Activated naive CD8-positive, alpha-beta T cell treated with anti-CD3 and anti-CD28 coated beads, Interleukin-2, amount 10 ng/mL, durations not matched to agents 7 days and 5 days (primary cell): ENCODE data around the gene SZT2. TPM values are rescaled to one million over a fixed set of nuclear protein-coding genes. Genes with fewer than 3 reads are reported as not detected.
A peak's percentile ranks its signal among the peaks of the same experiment; 100 is the strongest.
"Not testable (repeated sequence)": the region's sequence is repeated elsewhere in the genome, so short reads cannot be mapped to it uniquely, and the experiment has no call there.

Source experiments
- ATAC-seq: fragments of 150-1000 bp; cut with Tn5 transposase; one replicate; pipeline ENCODE4 v1.10.0; 2021; ENCODE audit warnings: low read depth, moderate library complexity
- POLR2A ChIA-PET: fragments of 350-600 bp; sonication (Branson Sonifier 250); formaldehyde crosslinking; loops from one replicate; lab custom pipeline; 2021; ENCODE audit warnings: antibody characterized with exemption; lab: Charles Lee
- DNase-seq: peaks from one replicate; pipeline ENCODE4 v3.0.0; 2021
- H3K27ac Mint-ChIP-seq: one replicate; pipeline ENCODE4 v1.8.0; 2022; ENCODE audit warnings: mild to moderate bottlenecking, mixed read lengths
- H3K27me3 Mint-ChIP-seq: one replicate; pipeline ENCODE4 v1.8.0; 2022; ENCODE audit warnings: mild to moderate bottlenecking, moderate library complexity, mixed read lengths
- H3K36me3 Mint-ChIP-seq: one replicate; pipeline ENCODE4 v1.8.0; 2021; ENCODE audit warnings: mild to moderate bottlenecking, mixed read lengths
- H3K4me1 Mint-ChIP-seq: one replicate; pipeline ENCODE4 v1.8.0; 2021; ENCODE audit warnings: mixed read lengths
- H3K4me3 Mint-ChIP-seq: one replicate; pipeline ENCODE4 v1.8.0; 2022; ENCODE audit warnings: mild to moderate bottlenecking, moderate library complexity, mixed read lengths
- H3K9me3 Mint-ChIP-seq: one replicate; pipeline ENCODE4 v1.8.0; 2021; ENCODE audit warnings: mixed read lengths
- total RNA-seq, 2 experiments: library from RNA; stranded (reverse); gene quantifications; one replicate each; pipeline ENCODE4 v1.2.3, GENCODE V29; 2021

The SZT2 gene
- total RNA-seq, 2 experiments from 2014 or later, result 84.8 to 88.2 TPM

DNA sequence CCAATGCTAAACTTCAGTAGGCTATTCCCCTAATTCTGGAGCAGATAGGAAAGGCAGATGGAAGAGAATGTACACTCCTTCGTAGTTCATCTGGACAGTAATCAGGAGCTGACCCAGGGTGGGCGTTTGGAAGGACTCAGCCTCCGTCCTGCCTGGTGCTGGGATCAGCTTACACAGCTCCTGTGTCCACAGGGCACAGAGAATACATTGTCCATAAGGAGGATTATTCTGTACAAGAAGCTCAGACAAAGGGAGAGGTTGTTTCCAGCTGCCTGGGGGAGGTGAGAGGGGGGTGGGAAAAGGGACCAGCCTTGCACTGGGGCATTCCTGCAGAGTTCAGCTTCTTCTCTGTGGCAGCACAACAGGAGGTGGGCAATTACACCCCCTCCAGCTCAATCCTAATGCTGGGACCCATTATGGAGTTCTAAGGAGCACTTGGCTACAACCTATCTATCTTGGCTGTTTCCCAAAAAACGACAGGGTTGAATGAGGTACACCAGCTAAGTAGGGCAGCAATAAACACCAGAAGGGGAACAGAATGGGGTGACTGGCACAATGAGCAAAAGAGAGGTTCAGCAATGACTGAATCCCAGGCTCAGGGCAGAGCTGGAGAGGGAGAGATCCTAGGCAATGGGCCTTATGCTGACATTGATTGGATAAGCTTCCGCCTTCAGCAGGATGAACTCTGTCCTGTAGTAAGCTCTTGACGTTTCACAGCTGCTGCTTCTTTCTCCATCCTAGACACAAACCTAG lies 7.5 kb upstream of the SZT2 start:
- H3K9me3 Mint-ChIP-seq, result no peaks in the 10 kb centered on the region
- H3K27ac Mint-ChIP-seq, result no peak overlapping the region
- DNase-seq, result no peak
- ATAC-seq, result no peak
- H3K27me3 Mint-ChIP-seq, result no peaks in the 10 kb centered on the region
- H3K4me1 Mint-ChIP-seq, result peaks cover 12% of the 10 kb centered on the region
- POLR2A ChIA-PET, result interaction anchor here (0.6 to 1.5 kb wide), 3 partner anchors 9 to 17 kb away, joined by 3 to 5 read pairs (median 4); partner anchors contain the start of gene ELOVL1
- no peak overlapping the region for H3K4me3 Mint-ChIP-seq
- H3K36me3 Mint-ChIP-seq, result peaks cover 29% of the 10 kb centered on the region

DNA sequence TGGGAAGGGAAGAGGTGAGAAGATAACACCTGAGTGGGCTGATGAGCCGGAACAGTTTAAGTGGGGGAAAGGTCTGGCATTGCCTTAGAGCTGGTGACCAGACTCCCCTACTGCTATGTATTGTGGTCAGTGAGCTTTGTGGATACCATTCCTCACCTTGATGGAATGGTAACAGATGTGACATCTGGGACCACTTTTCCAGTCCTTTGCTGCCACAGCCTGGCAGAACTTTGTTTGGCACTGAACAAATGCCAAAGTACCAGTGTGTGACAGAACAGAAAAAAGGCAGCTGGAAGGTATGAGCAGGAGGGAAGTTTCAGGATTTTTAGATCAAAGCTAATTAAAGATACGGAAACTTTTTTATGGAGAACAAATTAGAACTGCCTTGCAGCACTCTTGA lies 6.2 kb upstream of the SZT2 start:
- H3K27ac Mint-ChIP-seq, result no peak overlapping the region
- DNase-seq (no peak), ATAC-seq (no peak)
- H3K4me1 Mint-ChIP-seq, result peaks cover 16% of the 10 kb centered on the region
- peaks cover 29% of the 10 kb centered on the region for H3K36me3 Mint-ChIP-seq
- no peaks in the 10 kb centered on the region for H3K9me3 Mint-ChIP-seq
- H3K4me3 Mint-ChIP-seq, result no peak overlapping the region
- H3K27me3 Mint-ChIP-seq, result no peaks in the 10 kb centered on the region
- POLR2A ChIA-PET, result no interaction called here

DNA sequence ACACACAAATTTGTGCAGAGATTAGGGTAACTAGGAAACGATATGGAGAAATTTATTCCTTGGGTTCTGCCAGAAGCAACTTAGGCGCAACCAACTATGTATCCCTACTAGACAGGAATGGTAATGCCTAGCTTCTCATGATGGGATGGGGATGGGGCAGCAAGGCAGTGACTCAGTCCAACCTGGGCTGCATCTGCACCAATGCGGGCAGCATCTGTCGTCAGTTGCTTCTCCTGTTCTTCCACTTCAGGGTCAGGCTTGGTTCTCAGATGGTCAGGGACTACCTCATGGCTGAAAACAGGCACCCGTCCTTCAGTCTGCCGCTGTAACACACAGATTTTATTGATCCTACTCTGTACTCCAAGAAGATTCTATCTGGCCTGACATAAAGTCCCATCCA lies 3.0 kb upstream of the SZT2 start:
- DNase-seq (no peak), ATAC-seq (no peak)
- Mint-ChIP-seq H3K36me3 (peaks cover 17% of the 10 kb centered on the region), H3K27ac (no peak overlapping the region), H3K4me3 (no peak overlapping the region), H3K9me3 (no peaks in the 10 kb centered on the region), H3K27me3 (no peaks in the 10 kb centered on the region), H3K4me1 (peaks cover 24% of the 10 kb centered on the region)
- POLR2A ChIA-PET, result no interaction called here

DNA sequence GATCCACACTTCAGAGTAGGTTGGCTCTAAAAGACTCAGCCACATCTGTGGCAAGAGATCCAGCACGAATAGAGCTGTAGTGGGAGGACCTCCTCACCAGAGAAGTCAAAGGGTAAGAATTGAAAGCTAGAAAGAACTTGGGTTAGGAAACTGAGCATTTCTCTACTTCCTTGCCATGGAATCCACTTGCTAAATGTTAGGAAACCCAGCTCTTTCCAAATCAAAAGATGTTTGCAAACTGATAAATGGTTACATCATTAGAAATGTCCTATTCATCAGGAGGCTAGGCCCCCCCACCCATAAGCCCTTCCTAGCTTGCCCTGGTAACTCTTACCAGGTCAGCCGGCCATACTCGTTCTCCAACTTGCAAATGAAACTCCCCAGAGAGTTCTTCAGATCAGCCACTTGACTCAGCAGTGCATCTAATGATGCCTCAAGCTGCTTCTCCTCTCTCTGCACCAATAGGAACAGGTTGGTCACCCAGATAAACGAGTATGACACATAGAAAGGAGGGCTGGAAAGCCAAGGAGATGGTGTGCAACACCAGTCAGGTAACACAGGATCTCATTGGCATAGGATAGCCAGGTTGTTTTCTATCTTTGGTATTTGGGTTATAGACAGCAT lies 1.6 kb upstream of the SZT2 start:
- DNase-seq, result no peak
- Mint-ChIP-seq H3K27me3 (no peaks in the 10 kb centered on the region), H3K36me3 (peaks cover 9% of the 10 kb centered on the region), H3K27ac (peak overlapping the region; percentile 91), H3K9me3 (no peaks in the 10 kb centered on the region), H3K4me1 (peaks cover 23% of the 10 kb centered on the region), H3K4me3 (peak overlapping the region; percentile 95)
- POLR2A ChIA-PET, result interaction anchor here (0.8 to 3.6 kb wide), 3 partner anchors 10 to 30 kb away, joined by 3 to 47 read pairs (median 5); partner anchors contain the start of genes CDC20 and ELOVL1
- ATAC-seq, result no peak

DNA sequence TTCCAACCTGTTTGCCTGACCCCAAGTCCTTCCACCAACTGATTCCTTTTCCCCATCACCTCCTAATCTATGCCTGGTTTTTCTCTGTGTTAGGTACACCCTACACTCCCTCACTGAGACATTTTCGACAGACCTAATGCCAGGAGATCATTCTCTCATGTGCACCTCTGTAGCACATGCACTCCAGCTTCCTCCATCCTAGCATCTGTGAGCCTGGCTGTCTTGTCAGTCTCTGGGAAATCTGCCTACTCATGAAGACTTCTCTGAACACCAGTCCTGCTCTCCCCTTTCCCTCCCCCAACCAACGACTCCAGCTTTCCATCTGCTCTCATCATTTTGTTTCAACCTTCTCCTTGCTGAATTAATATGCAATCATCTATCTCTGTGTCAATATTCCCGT lies 1.1 kb upstream of the SZT2 start:
- POLR2A ChIA-PET, result interaction anchor here (0.6 to 3.6 kb wide), 3 partner anchors 20 to 257 kb away, joined by 3 to 47 read pairs (median 5); partner anchors contain the start of genes CDC20 and ELOVL1
- DNase-seq, result no peak
- ATAC-seq, result no peak
- H3K36me3 Mint-ChIP-seq, result peaks cover 7% of the 10 kb centered on the region
- H3K4me1 Mint-ChIP-seq, result peaks cover 23% of the 10 kb centered on the region
- H3K4me3 Mint-ChIP-seq, result peak overlapping the region; percentile 95
- no peaks in the 10 kb centered on the region for H3K27me3 Mint-ChIP-seq
- peak overlapping the region; percentile 91 for H3K27ac Mint-ChIP-seq
- no peaks in the 10 kb centered on the region for H3K9me3 Mint-ChIP-seq

DNA sequence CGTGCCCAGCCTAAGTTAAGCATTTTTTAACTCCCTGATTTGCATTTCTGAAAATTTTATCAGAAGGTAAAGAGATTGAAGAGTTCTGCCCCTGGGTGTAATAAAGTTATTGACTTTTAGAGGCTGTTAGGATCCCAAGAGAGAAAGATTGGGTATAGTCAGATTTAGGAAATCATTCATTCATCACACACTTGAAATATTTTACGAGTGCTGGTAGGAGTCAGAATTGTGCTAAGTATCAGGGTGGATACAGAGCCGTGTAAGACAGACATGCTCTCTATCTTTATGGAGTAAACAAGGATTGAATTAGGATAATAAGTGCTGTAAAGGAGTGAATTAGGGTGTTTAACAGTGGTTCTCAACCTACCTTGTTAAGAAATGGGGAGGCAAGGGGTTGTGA lies 3.0 kb downstream of the SZT2 start:
- POLR2A ChIA-PET, result no interaction called here
- Mint-ChIP-seq H3K4me3 (no peak overlapping the region), H3K4me1 (peaks cover 21% of the 10 kb centered on the region), H3K36me3 (peaks cover 8% of the 10 kb centered on the region), H3K27me3 (no peaks in the 10 kb centered on the region), H3K27ac (no peak overlapping the region), H3K9me3 (no peaks in the 10 kb centered on the region)
- ATAC-seq (no peak), DNase-seq (no peak)

DNA sequence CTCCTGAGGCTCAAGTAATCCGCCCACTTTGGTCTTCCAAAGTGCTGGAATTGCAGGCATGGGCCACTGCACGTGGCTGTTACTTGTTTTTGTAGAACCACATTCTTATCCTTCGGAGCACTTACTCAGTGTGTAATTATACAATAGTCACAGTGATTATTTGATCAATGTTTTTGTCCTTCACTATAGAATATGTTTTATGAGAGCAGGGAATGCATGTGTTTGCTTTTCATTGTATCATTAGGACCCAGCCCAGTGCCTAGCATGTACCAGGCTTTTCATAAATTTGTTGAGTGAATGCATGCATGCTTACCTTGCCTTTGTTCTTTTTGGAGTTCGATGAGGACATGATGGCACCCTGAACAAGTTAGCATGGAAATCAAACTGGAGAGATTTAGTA lies 5.8 kb downstream of the SZT2 start:
- ATAC-seq, result no peak
- Mint-ChIP-seq H3K9me3 (no peaks in the 10 kb centered on the region), H3K36me3 (peaks cover 6% of the 10 kb centered on the region), H3K4me3 (no peak overlapping the region), H3K27me3 (no peaks in the 10 kb centered on the region), H3K4me1 (peaks cover 9% of the 10 kb centered on the region), H3K27ac (no peak overlapping the region)
- no peak for DNase-seq
- POLR2A ChIA-PET, result no interaction called here

DNA sequence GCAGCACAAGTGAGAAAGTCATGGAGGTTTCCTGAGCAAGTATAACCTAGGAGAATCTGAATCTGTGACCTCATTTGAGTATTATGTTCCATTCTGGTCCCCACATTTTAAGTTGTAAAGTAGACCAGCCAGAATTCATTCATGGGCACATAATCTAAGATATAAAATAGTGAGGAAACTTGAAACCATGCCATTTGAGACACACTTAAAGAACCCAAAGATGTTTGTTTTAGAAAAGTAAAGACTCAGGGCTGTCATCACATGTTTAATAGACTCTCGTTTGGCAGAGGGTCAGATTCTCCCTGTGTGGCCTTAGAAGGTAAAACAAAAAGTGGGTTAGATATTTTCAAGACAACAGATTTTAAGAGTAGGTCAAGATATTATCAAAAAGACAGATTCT lies 6.4 kb downstream of the SZT2 start:
- Mint-ChIP-seq H3K27ac (no peak overlapping the region), H3K4me1 (peaks cover 7% of the 10 kb centered on the region), H3K4me3 (no peak overlapping the region), H3K36me3 (peaks cover 6% of the 10 kb centered on the region), H3K27me3 (no peaks in the 10 kb centered on the region), H3K9me3 (no peaks in the 10 kb centered on the region)
- ATAC-seq (no peak), DNase-seq (no peak)
- POLR2A ChIA-PET, result no interaction called here

DNA sequence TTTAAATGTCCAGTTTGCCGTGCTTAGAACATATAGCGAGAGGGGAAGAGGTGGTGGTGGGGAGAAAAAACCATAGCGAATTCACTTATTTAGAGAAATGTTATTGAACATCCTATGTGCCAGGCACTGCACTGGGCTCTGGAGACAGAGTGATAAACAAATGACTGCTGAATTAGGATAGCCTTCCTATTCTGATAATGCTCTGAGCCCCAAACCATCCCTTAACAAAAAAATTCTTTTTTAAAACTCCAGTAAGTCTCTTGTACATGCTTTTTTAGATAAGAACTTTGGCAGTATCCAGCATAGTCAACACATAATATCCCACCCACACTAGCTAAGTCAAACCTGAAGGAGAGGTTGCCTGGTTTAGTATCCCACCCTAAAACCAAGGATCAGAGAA lies 8.5 kb downstream of the SZT2 start:
- Mint-ChIP-seq H3K36me3 (peaks cover 8% of the 10 kb centered on the region), H3K4me1 (peaks cover 5% of the 10 kb centered on the region), H3K27me3 (no peaks in the 10 kb centered on the region), H3K4me3 (no peak overlapping the region), H3K27ac (no peak overlapping the region), H3K9me3 (no peaks in the 10 kb centered on the region)
- DNase-seq, result no peak
- POLR2A ChIA-PET, result no interaction called here
- no peak for ATAC-seq

DNA sequence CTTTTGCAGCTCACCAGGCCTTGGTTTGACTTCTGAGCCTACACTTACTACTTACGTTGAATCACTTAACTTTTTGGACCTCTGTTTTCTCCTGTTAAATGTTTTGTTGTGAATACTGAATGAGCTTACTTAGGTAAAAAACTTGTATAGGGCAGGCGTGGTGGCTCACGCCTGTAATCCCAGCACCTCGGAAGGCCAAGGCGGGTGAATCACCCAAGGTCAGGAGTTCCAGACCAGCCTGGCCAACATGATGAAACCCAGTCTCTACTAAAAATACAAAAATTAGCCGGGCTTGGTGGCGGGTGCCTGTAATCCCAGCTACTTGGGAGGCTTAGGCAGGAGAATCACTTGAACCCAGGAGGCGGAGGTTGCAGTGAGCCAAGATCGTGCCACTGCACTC lies 10.7 kb downstream of the SZT2 start:
- H3K4me3 Mint-ChIP-seq, ATAC-seq, POLR2A ChIA-PET, H3K4me1 Mint-ChIP-seq, H3K27ac Mint-ChIP-seq, H3K27me3 Mint-ChIP-seq, DNase-seq, H3K9me3 Mint-ChIP-seq: not testable (repeated sequence)
- H3K36me3 Mint-ChIP-seq, result peaks cover 18% of the 10 kb centered on the region

DNA sequence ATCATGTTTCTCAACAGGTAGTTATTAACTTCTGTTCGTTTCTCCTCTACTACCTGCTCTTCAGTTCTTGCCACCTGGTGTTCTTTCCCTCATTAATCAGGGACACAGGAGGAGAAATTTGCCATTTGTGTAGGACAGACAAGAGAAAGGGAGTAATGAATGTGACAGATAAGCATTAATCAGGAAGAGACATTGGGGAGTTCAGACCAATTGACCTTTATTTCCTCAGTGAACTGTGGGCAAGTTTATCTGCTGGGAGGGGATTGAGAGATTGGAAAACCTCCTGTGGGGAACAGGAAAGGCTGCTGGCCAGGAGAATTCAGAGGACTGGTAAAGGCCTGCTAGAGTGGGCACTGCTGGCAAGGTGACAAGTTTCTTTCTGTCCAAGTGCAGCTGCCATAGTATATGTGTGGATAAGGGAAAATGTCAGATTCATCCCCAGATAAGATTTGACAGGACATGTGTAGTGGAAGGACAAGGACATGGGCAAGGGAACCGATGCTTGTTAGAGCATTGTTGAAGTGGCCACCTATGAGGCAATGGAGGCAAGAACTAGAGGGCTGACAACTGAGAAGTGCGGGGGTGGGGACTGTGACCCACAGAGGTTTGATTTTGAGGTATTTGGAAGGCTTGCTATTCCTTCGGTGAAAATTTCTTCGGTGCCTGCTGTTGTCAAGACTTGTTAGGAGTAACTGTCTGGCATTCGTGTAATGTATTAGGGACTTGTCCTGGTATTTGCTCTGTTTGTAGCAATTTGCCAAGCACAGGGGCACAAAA lies 12.6 kb downstream of the SZT2 start:
- POLR2A ChIA-PET, result interaction anchor here (1.2 kb wide), 1 partner anchor 13 kb away, joined by 3 read pairs; no protein-coding TSS in a partner anchor
- H3K36me3 Mint-ChIP-seq, result peaks cover 24% of the 10 kb centered on the region
- ATAC-seq (no peak), DNase-seq (no peak)
- no peak overlapping the region for H3K27ac Mint-ChIP-seq
- H3K4me3 Mint-ChIP-seq, result no peak overlapping the region
- no peaks in the 10 kb centered on the region for H3K27me3 Mint-ChIP-seq
- H3K4me1 Mint-ChIP-seq, result peaks cover 5% of the 10 kb centered on the region
- H3K9me3 Mint-ChIP-seq, result no peaks in the 10 kb centered on the region

DNA sequence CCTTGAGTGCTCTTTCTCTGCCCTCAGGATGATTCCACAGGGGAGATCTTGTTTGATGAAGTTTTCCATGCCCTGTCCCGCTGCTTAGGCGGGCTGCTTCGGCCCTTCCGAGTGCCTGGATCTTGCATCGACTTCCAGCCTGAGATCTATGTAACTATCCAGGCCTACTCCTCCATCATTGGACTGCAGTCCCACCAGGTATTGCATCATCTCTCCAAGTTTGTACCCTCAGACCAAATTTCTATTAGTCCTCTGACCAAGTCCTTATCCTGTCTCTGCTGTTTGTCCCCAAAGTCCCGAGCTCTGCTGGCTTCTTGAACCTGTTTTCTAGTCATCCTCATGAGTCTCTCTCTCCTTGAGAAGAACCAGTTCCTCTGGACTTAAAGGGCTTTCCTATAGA lies 14.7 kb downstream of the SZT2 start:
- DNase-seq, result no peak
- no peaks in the 10 kb centered on the region for H3K9me3 Mint-ChIP-seq
- POLR2A ChIA-PET, result no interaction called here
- H3K36me3 Mint-ChIP-seq, result peaks cover 28% of the 10 kb centered on the region
- no peaks in the 10 kb centered on the region for H3K27me3 Mint-ChIP-seq
- no peak for ATAC-seq
- H3K27ac Mint-ChIP-seq, result no peak overlapping the region
- H3K4me3 Mint-ChIP-seq, result no peak overlapping the region
- peaks cover 2% of the 10 kb centered on the region for H3K4me1 Mint-ChIP-seq

DNA sequence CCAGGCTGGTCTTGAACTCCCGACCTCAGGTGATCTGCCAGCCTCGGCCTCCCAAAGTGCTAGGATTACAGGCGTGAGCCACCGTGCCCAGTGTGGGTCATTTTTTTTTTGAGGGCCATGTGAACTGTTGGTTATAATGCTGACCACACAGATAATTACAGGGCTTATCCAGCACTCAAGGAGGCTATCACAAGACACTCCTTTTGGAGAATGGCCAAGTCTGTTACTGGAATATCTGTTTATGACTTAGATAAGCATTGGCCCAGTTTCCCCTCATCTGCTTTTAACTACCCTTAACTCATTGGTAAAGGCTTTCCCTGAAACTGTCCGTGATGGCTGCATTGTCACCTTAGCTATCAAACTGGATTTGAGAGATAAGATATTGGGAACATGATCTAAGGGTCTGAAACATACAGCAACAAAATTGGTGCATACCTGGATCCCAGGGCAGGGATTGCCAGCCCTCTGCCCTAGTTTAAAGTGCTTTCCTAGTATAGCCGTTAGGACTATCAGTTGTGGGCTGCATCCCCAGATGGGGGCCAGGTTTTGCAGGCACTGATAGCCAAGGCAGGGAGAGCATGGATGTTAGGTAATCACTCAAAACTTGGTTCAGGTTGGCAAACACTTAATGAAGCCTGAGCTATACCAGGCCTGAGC lies 15.6 kb downstream of the SZT2 start:
- H3K36me3 Mint-ChIP-seq, result peaks cover 33% of the 10 kb centered on the region
- no peaks in the 10 kb centered on the region for H3K9me3 Mint-ChIP-seq
- no peak overlapping the region for H3K27ac Mint-ChIP-seq
- H3K4me1 Mint-ChIP-seq, result peaks cover 2% of the 10 kb centered on the region
- DNase-seq (no peak), ATAC-seq (no peak)
- H3K4me3 Mint-ChIP-seq, result no peak overlapping the region
- POLR2A ChIA-PET, result no interaction called here
- no peaks in the 10 kb centered on the region for H3K27me3 Mint-ChIP-seq
